Measurements from ENCODE around the gene SH3BP2. TPM values are rescaled to one million over a fixed set of nuclear protein-coding genes. Genes with fewer than 3 reads are reported as not detected.
A peak's percentile ranks its signal among the peaks of the same experiment; 100 is the strongest.

SH3BP2 gene
- total RNA-seq, 3 donors from 2014 or later = 40.5 to 74.8 (median 59.3) TPM

GRCh38 chr4:2837904-2838496 is 45.1 kb downstream of the SH3BP2 start:
- intact Hi-C loops (cut with DNase I; ENCODE audit: low total_unique reads) = loop anchor here (10.0 kb wide), 1 partner anchor 823 kb away; no protein-coding TSS in a partner anchor
- DNase-seq (ENCODE audit: low spot score in 2 of 2) = no peak
- peak overlapping the region; percentile 10 to 72 for H3K27ac ChIP-seq

GRCh38 chr4:2839060-2839459 is 46.2 kb downstream of the SH3BP2 start:
- Histone ChIP-seq H3K27ac (no peak overlapping the region), H3K4me3 (no peak overlapping the region), H3K9me3 (no peaks in the 10 kb centered on the region), H3K4me1 (peaks cover 0 to 4% of the 10 kb centered on the region in 2 donors), H3K27me3 (no peaks in the 10 kb centered on the region), H3K36me3 (peaks cover 2% of the 10 kb centered on the region)
- intact Hi-C loops (cut with DNase I; ENCODE audit: low total_unique reads) = loop anchor here (10.0 kb wide), 1 partner anchor 824 kb away; no protein-coding TSS in a partner anchor
- DNase-seq (ENCODE audit: low spot score in 2 of 2) = no peak
- no peak for TF ChIP-seq POLR2AphosphoS5 (IDR thresholded peaks at IDR 0.05)
- TF ChIP-seq CTCF (IDR thresholded peaks at IDR 0.05) = no peak
- TF ChIP-seq POLR2A (IDR thresholded peaks at IDR 0.05) = no peak

More at GRCh38 chr4:2837904-2838496, 45.1 kb downstream of the SH3BP2 start:
- Histone ChIP-seq H3K4me1 (peaks cover 0 to 4% of the 10 kb centered on the region in 2 donors), H3K36me3 (peaks cover 5% of the 10 kb centered on the region), H3K9me3 (no peaks in the 10 kb centered on the region), H3K27me3 (no peaks in the 10 kb centered on the region), H3K4me3 (peak overlapping the region in 1 of 3 donors; percentile 22)
- TF ChIP-seq CTCF (IDR thresholded peaks at IDR 0.05) = no peak
- TF ChIP-seq POLR2A (IDR thresholded peaks at IDR 0.05) = no peak
- TF ChIP-seq POLR2AphosphoS5 (IDR thresholded peaks at IDR 0.05) = no peak

- H3K36me3 ChIP-seq = no peaks in the 10 kb centered on the region
- no peaks in the 10 kb centered on the region for H3K9me3 ChIP-seq
- intact Hi-C loops (cut with DNase I; ENCODE audit: low total_unique reads) = no loop called here
- H3K27ac ChIP-seq = peak overlapping the region; percentile 93
- no peak for TF ChIP-seq CTCF (IDR thresholded peaks at IDR 0.05)
- no peak for TF ChIP-seq POLR2AphosphoS5 (IDR thresholded peaks at IDR 0.05)
- TF ChIP-seq POLR2A (IDR thresholded peaks at IDR 0.05) = no peak
- DNase-seq (ENCODE audit: low spot score in 2 of 2) = no peak
- peak overlapping the region; percentile 74 to 82 (median 78) for H3K4me3 ChIP-seq
- no peaks in the 10 kb centered on the region for H3K27me3 ChIP-seq
- peaks cover 0 to 4% of the 10 kb centered on the region in 2 donors for H3K4me1 ChIP-seq
Observed at GRCh38 chr4:2842687-2843262, 49.9 kb downstream of the SH3BP2 start.

- H3K4me3 ChIP-seq = peak within 1 kb of the TSS; percentile 74 to 82 (median 78)
- no peaks in the 10 kb centered on the region for H3K27me3 ChIP-seq
- peak within 1 kb of the TSS; percentile 93 for H3K27ac ChIP-seq
- no peaks in the 10 kb centered on the region for H3K9me3 ChIP-seq
- TF ChIP-seq POLR2A (IDR thresholded peaks at IDR 0.05) (peak; percentile 70), CTCF (IDR thresholded peaks at IDR 0.05) (peak in 1 of 3 donors; percentile 8), POLR2AphosphoS5 (IDR thresholded peaks at IDR 0.05) (peak; percentile 68 to 80 (median 76))
- peak; percentile 87 to 90 for DNase-seq (ENCODE audit: low spot score in 2 of 2)
- intact Hi-C loops (cut with DNase I; ENCODE audit: low total_unique reads) = no loop called here
- H3K4me1 ChIP-seq = peaks cover 0 to 4% of the 10 kb centered on the region in 2 donors
- H3K36me3 ChIP-seq = no peaks in the 10 kb centered on the region
Observed at GRCh38 chr4:2843263-2843940, 50.5 kb downstream of the SH3BP2 start, which contains the start of gene ADD1. ADD1 (plus strand) TSS chr4:2843844; CDS start chr4:2875916, 32,072 bp downstream.
